SK-N-SH treated with all-trans-retinoic acid at 6 μM for 48 hours (cell line): ENCODE data around the gene SYNRG.

Experiments
- ARNTL ChIP-seq: fragments of 450-650 bp; formaldehyde crosslinking; IDR thresholded peaks from 2 replicates; pipeline ENCODE4 v1.5.0; 2020; ENCODE audit warnings: low read depth, mild to moderate bottlenecking, moderate library complexity, borderline replicate concordance
- CREB5 ChIP-seq: fragments of 250-450 bp; sonication (Bioruptor Pico); IDR thresholded peaks from 2 replicates; pipeline ENCODE4 v1.5.1; 2020; ENCODE audit warnings: low read depth, mild to moderate bottlenecking, moderate library complexity
- CSDC2 ChIP-seq: fragments of 250-450 bp; sonication (Bioruptor Pico); IDR thresholded peaks from 2 replicates; pipeline ENCODE4 v1.5.0; 2020; ENCODE audit warnings: mild to moderate bottlenecking, moderate library complexity
- CSRNP3 ChIP-seq: fragments of 250-450 bp; sonication (Bioruptor Pico); IDR thresholded peaks from 2 replicates; pipeline ENCODE4 v1.5.1; 2021; ENCODE audit warnings: mild to moderate bottlenecking, moderate library complexity
- ISL1 ChIP-seq: fragments of 250-450 bp; sonication (Bioruptor Pico); IDR thresholded peaks from 2 replicates; pipeline ENCODE4 v2.1.2; 2022; ENCODE audit warnings: mild to moderate bottlenecking, moderate library complexity
- OSR1 ChIP-seq: fragments of 250-450 bp; sonication (Bioruptor Pico); IDR thresholded peaks from 2 replicates; pipeline ENCODE4 v1.8.0; 2022; ENCODE audit warnings: moderate library complexity, mild to moderate bottlenecking, inconsistent platforms
- PPARA ChIP-seq: fragments of 250-450 bp; sonication (Bioruptor Pico); IDR thresholded peaks from 2 replicates; pipeline ENCODE4 v1.5.0; 2020; ENCODE audit warnings: mild to moderate bottlenecking, borderline replicate concordance
- TCF4 ChIP-seq: fragments of 250-450 bp; sonication (Bioruptor Pico); IDR thresholded peaks from 2 replicates; pipeline ENCODE4 v1.8.0; 2021; ENCODE audit warnings: mild to moderate bottlenecking, moderate library complexity, borderline replicate concordance

- TF ChIP-seq PPARA (no peak), ARNTL (CRISPR knock-in tag) (no peak), CREB5 (CRISPR knock-in tag) (no peak), TCF4 (CRISPR knock-in tag) (no peak), OSR1 (no peak), CSDC2 (CRISPR knock-in tag) (no peak), ISL1 (CRISPR knock-in tag) (no peak), CSRNP3 (CRISPR knock-in tag) (no peak)
Measured at GRCh38 chr17:37494401-37494831, 114.8 kb downstream of the SYNRG start.
